Measurements from ENCODE around the gene HPN.

HPN gene

GRCh38 chr19:35042954-35043604 lies 1.6 kb downstream of the HPN start:
- Histone ChIP-seq H2AFZ (ENCODE audit: low read depth, low read length) (no peak overlapping the region), H3K4me1 (ENCODE audit: insufficient read depth, low read length) (no peaks in the 10 kb centered on the region), H3K9me3 (ENCODE audit: insufficient read depth, low read length, severe bottlenecking) (no peaks in the 10 kb centered on the region), H3K36me3 (ENCODE audit: insufficient read depth, low read length) (no peaks in the 10 kb centered on the region), H3K79me2 (ENCODE audit: insufficient read depth, low read length) (no peaks in the 10 kb centered on the region), H3K4me2 (ENCODE audit: insufficient read depth, low read length) (no peak overlapping the region), H4K20me1 (ENCODE audit: insufficient read depth, low read length) (no peaks in the 10 kb centered on the region; the same call in 1 of the 2 replicates), H3K27ac (ENCODE audit: low read length) (no peak overlapping the region), H3K9ac (ENCODE audit: low read depth, low read length) (no peak overlapping the region), H3K27me3 (ENCODE audit: insufficient read depth, low read length, poor library complexity) (no peaks in the 10 kb centered on the region), H3K4me3 (ENCODE audit: low read depth in 1 of 2, low read length in 2 of 2) (no peak overlapping the region)
- ATAC-seq (ENCODE audit: insufficient read depth, low read depth) (no peak), DNase-seq (no peak)
- TF ChIP-seq CTCF (IDR thresholded peaks at IDR 0.05; ENCODE audit: borderline replicate concordance, extremely low read depth, low read length, poor library complexity, severe bottlenecking) = no peak

- Histone ChIP-seq H2AFZ (ENCODE audit: low read depth, low read length) (no peak overlapping the region), H3K4me1 (ENCODE audit: insufficient read depth, low read length) (no peaks in the 10 kb centered on the region), H3K79me2 (ENCODE audit: insufficient read depth, low read length) (no peaks in the 10 kb centered on the region), H3K4me3 (ENCODE audit: low read depth in 1 of 2, low read length in 2 of 2) (no peak overlapping the region), H3K9me3 (ENCODE audit: insufficient read depth, low read length, severe bottlenecking) (no peaks in the 10 kb centered on the region), H3K36me3 (ENCODE audit: insufficient read depth, low read length) (no peaks in the 10 kb centered on the region), H3K9ac (ENCODE audit: low read depth, low read length) (no peak overlapping the region), H3K4me2 (ENCODE audit: insufficient read depth, low read length) (no peak overlapping the region), H4K20me1 (ENCODE audit: insufficient read depth, low read length) (no peaks in the 10 kb centered on the region; the same call in 1 of the 2 replicates), H3K27ac (ENCODE audit: low read length) (no peak overlapping the region), H3K27me3 (ENCODE audit: insufficient read depth, low read length, poor library complexity) (no peaks in the 10 kb centered on the region)
- DNase-seq (no peak), ATAC-seq (ENCODE audit: insufficient read depth, low read depth) (no peak)
- no peak for TF ChIP-seq CTCF (IDR thresholded peaks at IDR 0.05; ENCODE audit: borderline replicate concordance, extremely low read depth, low read length, poor library complexity, severe bottlenecking)
- no peak for TF ChIP-seq EZH2 (IDR thresholded peaks at IDR 0.05; ENCODE audit: borderline replicate concordance, low read depth, low read length, severe bottlenecking)
These were observed 2.4 kb downstream of the HPN start for GRCh38 chr19:35043906-35044305.

- Histone ChIP-seq H3K36me3 (ENCODE audit: insufficient read depth, low read length) (no peaks in the 10 kb centered on the region), H3K9ac (ENCODE audit: low read depth, low read length) (no peak overlapping the region), H3K79me2 (ENCODE audit: insufficient read depth, low read length) (no peaks in the 10 kb centered on the region), H2AFZ (ENCODE audit: low read depth, low read length) (no peak overlapping the region), H3K4me3 (ENCODE audit: low read depth in 1 of 2, low read length in 2 of 2) (no peak overlapping the region), H3K9me3 (ENCODE audit: insufficient read depth, low read length, severe bottlenecking) (no peaks in the 10 kb centered on the region), H3K27me3 (ENCODE audit: insufficient read depth, low read length, poor library complexity) (no peaks in the 10 kb centered on the region), H3K4me2 (ENCODE audit: insufficient read depth, low read length) (no peak overlapping the region), H4K20me1 (ENCODE audit: insufficient read depth, low read length) (no peaks in the 10 kb centered on the region; the same call in 1 of the 2 replicates), H3K4me1 (ENCODE audit: insufficient read depth, low read length) (no peaks in the 10 kb centered on the region), H3K27ac (ENCODE audit: low read length) (no peak overlapping the region)
- no peak for ATAC-seq (ENCODE audit: insufficient read depth, low read depth)
- no peak for TF ChIP-seq EZH2 (IDR thresholded peaks at IDR 0.05; ENCODE audit: borderline replicate concordance, low read depth, low read length, severe bottlenecking)
- peak; percentile 96 for TF ChIP-seq CTCF (IDR thresholded peaks at IDR 0.05; ENCODE audit: borderline replicate concordance, extremely low read depth, low read length, poor library complexity, severe bottlenecking)
- DNase-seq = peak; percentile 59
These were observed 3.0 kb downstream of the HPN start for GRCh38 chr19:35044317-35045117.

Measured in DND-41 (cell line).